ENCODE measurements around the gene TMCC3.

DNA sequence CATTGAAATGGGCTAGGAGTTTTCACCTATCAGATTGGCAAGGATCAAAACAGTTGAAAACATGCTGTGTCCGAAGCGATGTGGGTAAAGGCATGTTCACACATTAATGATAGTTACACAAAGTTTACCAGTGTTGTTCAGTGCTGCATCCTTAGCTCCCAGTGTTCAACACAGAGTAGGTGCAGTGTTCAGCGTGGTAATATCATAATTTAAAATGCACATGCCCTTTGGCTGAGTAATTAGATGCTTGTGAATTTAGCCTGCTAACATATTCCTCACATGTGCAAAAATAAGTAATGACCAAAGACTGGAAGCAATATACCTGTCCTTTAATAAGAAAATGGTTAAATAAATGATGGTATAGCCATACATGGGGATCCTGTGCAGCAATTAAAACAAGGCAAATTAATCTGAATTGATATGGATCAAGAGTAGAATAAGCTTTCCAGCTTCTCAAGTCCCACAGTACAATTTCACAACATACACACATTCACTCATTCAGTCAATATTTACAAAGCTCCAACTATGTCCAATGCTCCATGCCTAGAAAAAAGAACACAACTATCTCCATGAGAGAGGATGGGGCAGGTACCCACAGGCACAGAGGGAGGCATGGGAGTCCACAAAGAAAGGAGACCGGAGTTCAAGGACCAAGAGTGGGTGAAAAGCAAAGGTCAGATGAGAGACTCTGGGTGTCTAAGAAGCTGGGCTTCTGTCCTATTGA is 12.8 kb downstream of the TMCC3 start:
- no peak for TF ChIP-seq EZH2phosphoT487 (IDR thresholded peaks at IDR 0.05; ENCODE audit: insufficient read depth, low read depth)
- no peak for TF ChIP-seq EZH2 (IDR thresholded peaks at IDR 0.05; ENCODE audit: insufficient read depth, poor library complexity, severe bottlenecking)
